ENCODE data around the gene PPP1R9B.

- no peak for TF ChIP-seq SUZ12 (IDR thresholded peaks at IDR 0.05; ENCODE audit: low read length)
- no peak for TF ChIP-seq CTCF (IDR thresholded peaks at IDR 0.05; ENCODE audit: control extremely low read depth in 1 of 3, insufficient read depth in 1 of 3, low read depth in 1 of 3, low read length in 3 of 3)
- no peak for TF ChIP-seq RAD21 (IDR thresholded peaks at IDR 0.05 in 1 of 2, conservative IDR thresholded peaks at IDR 0.05 in 1 of 2; ENCODE audit: low read depth in 2 of 2, low read length in 2 of 2)
- TF ChIP-seq GTF2F1 (IDR thresholded peaks at IDR 0.05; ENCODE audit: borderline replicate concordance, low read depth, low read length), result no peak
- no peak for TF ChIP-seq POLR2A (IDR thresholded peaks at IDR 0.05; ENCODE audit: control extremely low read depth in 1 of 2, low read depth in 2 of 2, low read length in 2 of 2)
- TF ChIP-seq SIN3A (conservative IDR thresholded peaks at IDR 0.05 in 1 of 2, IDR thresholded peaks at IDR 0.05 in 1 of 2; ENCODE audit: low read depth in 1 of 2, low read length in 2 of 2), result no peak
- no peak for TF ChIP-seq JUND (IDR thresholded peaks at IDR 0.05; ENCODE audit: low read length)
- no peak for TF ChIP-seq GABPA (IDR thresholded peaks at IDR 0.05; ENCODE audit: borderline replicate concordance, insufficient read depth, low read length)
- TF ChIP-seq POLR2AphosphoS5 (IDR thresholded peaks at IDR 0.05; ENCODE audit: low read depth, low read length), result no peak
- no peak for TF ChIP-seq HDAC2 (IDR thresholded peaks at IDR 0.05; ENCODE audit: borderline replicate concordance in 1 of 2, low read depth in 2 of 2, low read length in 2 of 2)
- no peak for TF ChIP-seq HDAC6 (IDR thresholded peaks at IDR 0.05; ENCODE audit: low read depth, low read length)
These were observed 50.0 kb downstream of the PPP1R9B start for GRCh38 chr17:50100480-50100883.
